Gastroesophageal sphincter (tissue), 3 donors: ENCODE measurements around the gene PAXX.

ENCODE experiments used
- CTCF ChIP-seq, 4 experiments: fragments of 200-600 bp in 2 of 4; fragments of 450-650 bp in 2 of 4; sonication (generic) in 1 of 4; IDR thresholded peaks; one replicate each; pipeline ENCODE4 v1.5.1; 2017 to 2019; ENCODE audit warnings: antibody characterized with exemption in 4 of 4, mild to moderate bottlenecking in 2 of 4, moderate library complexity in 2 of 4
- POLR2A ChIP-seq, 2 donors: fragments of 450-650 bp; IDR thresholded peaks; one replicate each; pipeline ENCODE4 v1.6.1; 2017; ENCODE audit warnings: antibody characterized with exemption in 2 of 2, mild to moderate bottlenecking in 2 of 2, moderate library complexity in 1 of 2
- POLR2AphosphoS5 ChIP-seq: sonication (generic); formaldehyde crosslinking; IDR thresholded peaks from one replicate; pipeline ENCODE4 v1.6.1; 2017; ENCODE audit warnings: antibody characterized with exemption

- no peak for TF ChIP-seq CTCF (IDR thresholded peaks at IDR 0.05)
- TF ChIP-seq POLR2A (IDR thresholded peaks at IDR 0.05): no peak
- no peak for TF ChIP-seq POLR2AphosphoS5
Observed at GRCh38 chr9:137035937-137036336, 43.7 kb downstream of the PAXX start.
